ENCODE results near the gene WNT8A.

DNA sequence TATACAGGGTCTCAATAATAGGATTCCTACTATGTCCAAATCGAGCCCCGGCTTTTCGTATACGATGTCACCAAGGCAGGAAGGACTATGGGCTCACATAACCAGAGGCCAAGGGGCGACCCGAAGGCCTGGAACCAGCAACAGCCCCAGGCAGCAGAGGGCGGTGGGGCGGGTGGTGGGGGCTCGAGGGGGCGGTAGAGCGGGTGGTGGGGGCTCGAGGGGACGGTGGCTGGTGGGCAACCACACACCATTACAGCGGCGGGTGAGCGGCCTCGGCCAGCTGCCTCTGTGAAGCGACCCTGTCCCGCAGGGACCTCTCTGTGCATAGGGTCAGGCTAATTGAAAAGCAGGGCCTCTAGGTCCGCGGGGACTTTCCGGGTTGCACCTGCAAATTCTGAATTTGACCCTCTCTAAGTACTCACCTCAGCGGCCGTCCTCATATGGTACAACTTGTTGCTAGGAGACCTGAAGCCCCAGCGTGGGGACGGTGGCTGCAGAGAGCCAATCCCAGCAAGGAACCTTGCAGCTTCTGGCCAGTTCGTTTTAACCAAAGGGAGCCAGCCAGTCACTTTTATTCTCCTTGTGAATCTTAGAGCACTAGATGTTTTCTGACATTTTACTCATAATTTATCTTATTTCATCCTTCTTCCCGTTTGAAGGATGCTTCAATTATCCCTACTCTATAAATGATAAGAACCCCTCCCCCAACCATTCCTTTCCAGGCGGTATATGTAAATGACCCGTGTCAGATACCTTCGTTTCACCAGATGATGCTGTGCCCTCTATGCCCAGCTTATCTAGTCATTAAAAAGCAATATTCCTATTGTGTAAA is 55.3 kb downstream of the WNT8A start, which contains the start of gene NME5:
- TF ChIP-seq MAZ (IDR thresholded peaks at IDR 0.05; ENCODE audit: borderline replicate concordance, low read depth, low read length) (no peak), MAZ (CRISPR knock-in tag; IDR thresholded peaks at IDR 0.05; ENCODE audit: low read depth) (no peak), JUND (CRISPR knock-in tag; IDR thresholded peaks at IDR 0.05) (no peak), RAD21 (CRISPR knock-in tag; IDR thresholded peaks at IDR 0.05) (no peak), SP1 (IDR thresholded peaks at IDR 0.05) (no peak), SP1 (CRISPR knock-in tag; IDR thresholded peaks at IDR 0.05) (no peak), CTCF (CRISPR knock-in tag; IDR thresholded peaks at IDR 0.05) (no peak), RFX1 (IDR thresholded peaks at IDR 0.05) (no peak; the same call in 1 of the 2 replicates), ZNF792 (CRISPR knock-in tag; IDR thresholded peaks at IDR 0.05) (no peak), MZF1 (CRISPR knock-in tag; IDR thresholded peaks at IDR 0.05; ENCODE audit: borderline replicate concordance) (no peak), ZNF430 (CRISPR knock-in tag; IDR thresholded peaks at IDR 0.05) (no peak)
